ENCODE data around the gene LRRFIP1.
A peak's percentile ranks its signal among the peaks of the same experiment; 100 is the strongest.

Gene LRRFIP1

GRCh38 chr2:237732790-237733381, 105.5 kb downstream of the LRRFIP1 start:
- Histone ChIP-seq H3K27me3 (ENCODE audit: insufficient read depth, poor library complexity, severe bottlenecking) (no peaks in the 10 kb centered on the region), H3K36me3 (ENCODE audit: low read depth) (peaks cover 52% of the 10 kb centered on the region), H3K27ac (ENCODE audit: poor library complexity, severe bottlenecking) (peak overlapping the region; percentile 38), H3K4me3 (ENCODE audit: severe bottlenecking) (no peak overlapping the region), H3K9me3 (ENCODE audit: severe bottlenecking) (no peaks in the 10 kb centered on the region), H3K4me1 (ENCODE audit: insufficient read depth, poor library complexity, severe bottlenecking) (peaks cover 27% of the 10 kb centered on the region)
- ATAC-seq (ENCODE audit: low read depth) = 0 out of 3 replicates have a peak, but pooled peaks have one; percentile 8
- DNase-seq (ENCODE audit: low spot score) = no peak
- TF ChIP-seq, protein P1, sequence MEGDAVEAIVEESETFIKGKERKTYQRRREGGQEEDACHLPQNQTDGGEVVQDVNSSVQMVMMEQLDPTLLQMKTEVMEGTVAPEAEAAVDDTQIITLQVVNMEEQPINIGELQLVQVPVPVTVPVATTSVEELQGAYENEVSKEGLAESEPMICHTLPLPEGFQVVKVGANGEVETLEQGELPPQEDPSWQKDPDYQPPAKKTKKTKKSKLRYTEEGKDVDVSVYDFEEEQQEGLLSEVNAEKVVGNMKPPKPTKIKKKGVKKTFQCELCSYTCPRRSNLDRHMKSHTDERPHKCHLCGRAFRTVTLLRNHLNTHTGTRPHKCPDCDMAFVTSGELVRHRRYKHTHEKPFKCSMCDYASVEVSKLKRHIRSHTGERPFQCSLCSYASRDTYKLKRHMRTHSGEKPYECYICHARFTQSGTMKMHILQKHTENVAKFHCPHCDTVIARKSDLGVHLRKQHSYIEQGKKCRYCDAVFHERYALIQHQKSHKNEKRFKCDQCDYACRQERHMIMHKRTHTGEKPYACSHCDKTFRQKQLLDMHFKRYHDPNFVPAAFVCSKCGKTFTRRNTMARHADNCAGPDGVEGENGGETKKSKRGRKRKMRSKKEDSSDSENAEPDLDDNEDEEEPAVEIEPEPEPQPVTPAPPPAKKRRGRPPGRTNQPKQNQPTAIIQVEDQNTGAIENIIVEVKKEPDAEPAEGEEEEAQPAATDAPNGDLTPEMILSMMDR (IDR thresholded peaks at IDR 0.05; ENCODE audit: poor library complexity, severe bottlenecking) = no peak

DNA sequence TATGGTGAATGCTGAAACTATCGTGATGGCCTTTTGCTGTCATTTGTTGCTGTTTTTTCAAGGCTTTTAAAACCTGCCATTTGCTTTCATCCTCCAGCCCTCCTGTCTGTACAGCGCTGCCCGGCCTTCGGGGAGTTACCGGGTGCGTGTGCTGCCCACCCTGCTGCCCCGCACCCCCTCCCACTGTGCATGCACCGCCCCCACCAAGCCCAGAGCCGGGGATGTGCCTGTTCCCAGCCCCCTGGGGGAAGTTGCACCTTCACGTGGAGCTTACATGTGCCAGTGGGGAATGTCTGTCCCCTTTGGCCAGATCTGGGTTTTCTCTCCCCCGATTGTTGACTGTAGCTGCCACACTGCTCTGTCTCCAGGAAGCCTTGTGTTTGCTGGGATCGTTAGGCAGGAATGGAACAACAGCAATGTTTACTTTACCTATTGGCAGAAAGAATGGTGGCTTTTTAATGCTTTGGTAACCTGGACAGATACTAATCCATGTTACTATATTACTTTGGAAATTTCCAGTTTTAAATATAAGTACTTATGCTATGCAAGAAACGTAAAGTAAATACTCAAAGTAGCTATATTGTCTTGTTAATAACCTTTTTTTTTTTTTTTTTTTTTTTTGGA, 106.4 kb downstream of the LRRFIP1 start:
- Histone ChIP-seq H3K9me3 (ENCODE audit: severe bottlenecking) (no peaks in the 10 kb centered on the region), H3K27me3 (ENCODE audit: insufficient read depth, poor library complexity, severe bottlenecking) (no peaks in the 10 kb centered on the region), H3K4me3 (ENCODE audit: severe bottlenecking) (no peak overlapping the region), H3K27ac (ENCODE audit: poor library complexity, severe bottlenecking) (no peak overlapping the region), H3K4me1 (ENCODE audit: insufficient read depth, poor library complexity, severe bottlenecking) (peaks cover 24% of the 10 kb centered on the region), H3K36me3 (ENCODE audit: low read depth) (peaks cover 53% of the 10 kb centered on the region)
- ATAC-seq (ENCODE audit: low read depth) (no peak), DNase-seq (ENCODE audit: low spot score) (no peak)
- TF ChIP-seq, protein P1 (IDR thresholded peaks at IDR 0.05; ENCODE audit: poor library complexity, severe bottlenecking) = no peak

GRCh38 chr2:237734905-237735623, 107.7 kb downstream of the LRRFIP1 start:
- ATAC-seq (ENCODE audit: low read depth) = no peak
- H3K27me3 ChIP-seq (ENCODE audit: insufficient read depth, poor library complexity, severe bottlenecking) = no peaks in the 10 kb centered on the region
- no peaks in the 10 kb centered on the region for H3K9me3 ChIP-seq (ENCODE audit: severe bottlenecking)
- H3K4me3 ChIP-seq (ENCODE audit: severe bottlenecking) = no peak overlapping the region
- peaks cover 24% of the 10 kb centered on the region for H3K4me1 ChIP-seq (ENCODE audit: insufficient read depth, poor library complexity, severe bottlenecking)
- no peak overlapping the region for H3K27ac ChIP-seq (ENCODE audit: poor library complexity, severe bottlenecking)
- peaks cover 47% of the 10 kb centered on the region for H3K36me3 ChIP-seq (ENCODE audit: low read depth)
- no peak for DNase-seq (ENCODE audit: low spot score)
- TF ChIP-seq, protein P1 (IDR thresholded peaks at IDR 0.05; ENCODE audit: poor library complexity, severe bottlenecking) = no peak

DNA sequence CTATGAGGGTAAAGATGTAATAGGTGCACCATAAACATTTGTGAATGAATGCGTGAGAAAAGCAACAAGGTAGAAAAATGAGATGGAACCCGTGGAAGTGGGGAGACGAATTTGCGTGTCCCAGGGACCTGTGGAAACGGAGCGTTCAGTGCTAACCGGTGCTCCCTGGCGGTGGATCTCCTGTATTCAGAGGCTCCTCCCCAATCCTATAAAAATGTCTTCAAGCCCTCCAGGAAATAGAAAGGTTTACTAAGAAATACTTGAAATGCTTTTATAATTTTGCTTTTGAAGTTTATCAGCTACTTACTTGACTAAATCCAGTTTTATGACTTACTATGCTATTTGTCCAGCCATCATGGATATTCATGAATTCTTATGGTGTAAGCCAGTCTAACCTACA, 108.4 kb downstream of the LRRFIP1 start:
- H3K9me3 ChIP-seq (ENCODE audit: severe bottlenecking) = no peaks in the 10 kb centered on the region
- H3K36me3 ChIP-seq (ENCODE audit: low read depth) = peaks cover 46% of the 10 kb centered on the region
- H3K27ac ChIP-seq (ENCODE audit: poor library complexity, severe bottlenecking) = no peak overlapping the region
- ATAC-seq (ENCODE audit: low read depth) = no peak
- DNase-seq (ENCODE audit: low spot score) = no peak
- TF ChIP-seq, protein P1 (IDR thresholded peaks at IDR 0.05; ENCODE audit: poor library complexity, severe bottlenecking) = no peak
- H3K4me1 ChIP-seq (ENCODE audit: insufficient read depth, poor library complexity, severe bottlenecking) = peaks cover 20% of the 10 kb centered on the region
- no peak overlapping the region for H3K4me3 ChIP-seq (ENCODE audit: severe bottlenecking)
- H3K27me3 ChIP-seq (ENCODE audit: insufficient read depth, poor library complexity, severe bottlenecking) = no peaks in the 10 kb centered on the region
